ENCODE data around the gene ELOVL7.
"Not testable (repeated sequence)": the region's sequence is repeated elsewhere in the genome, so short reads cannot be mapped to it uniquely, and the experiment has no call there.

ELOVL7 gene

GRCh38 chr5:60724126-60724525 is 119.9 kb downstream of the ELOVL7 start:
- DNase-seq (ENCODE audit: extremely low read depth, low read depth), result no peak
- no peak overlapping the region for H3K4me3 ChIP-seq (replicated peaks; ENCODE audit: low read depth, low read length)
- no peak for TF ChIP-seq CTCF (IDR thresholded peaks at IDR 0.05; ENCODE audit: low read depth, low read length, missing control alignments)

GRCh38 chr5:60722416-60722815 is 121.7 kb downstream of the ELOVL7 start:
- H3K4me3 ChIP-seq (replicated peaks; ENCODE audit: low read depth, low read length), result no peak overlapping the region
- TF ChIP-seq CTCF (IDR thresholded peaks at IDR 0.05; ENCODE audit: low read depth, low read length, missing control alignments), result no peak
- DNase-seq (ENCODE audit: extremely low read depth, low read depth), result no peak

GRCh38 chr5:60719329-60719728 is 124.7 kb downstream of the ELOVL7 start:
- no peak for DNase-seq (ENCODE audit: extremely low read depth, low read depth)

GRCh38 chr5:60718166-60718892 is 125.7 kb downstream of the ELOVL7 start:
- TF ChIP-seq CTCF (IDR thresholded peaks at IDR 0.05; ENCODE audit: low read depth, low read length, missing control alignments), result no peak
- H3K4me3 ChIP-seq (replicated peaks; ENCODE audit: low read depth, low read length), result no peak overlapping the region
- no peak for DNase-seq (ENCODE audit: extremely low read depth, low read depth)

More at GRCh38 chr5:60719329-60719728, 124.7 kb downstream of the ELOVL7 start:
- no peak for TF ChIP-seq CTCF (IDR thresholded peaks at IDR 0.05; ENCODE audit: low read depth, low read length, missing control alignments)
- no peak overlapping the region for H3K4me3 ChIP-seq (replicated peaks; ENCODE audit: low read depth, low read length)

GRCh38 chr5:60715201-60715928 is 128.7 kb downstream of the ELOVL7 start:
- not testable (repeated sequence) for DNase-seq (ENCODE audit: extremely low read depth, low read depth); H3K4me3 ChIP-seq (replicated peaks; ENCODE audit: low read depth, low read length)

GRCh38 chr5:60712950-60713349 is 131.1 kb downstream of the ELOVL7 start:
- no peak for DNase-seq (ENCODE audit: extremely low read depth, low read depth)
- no peak overlapping the region for H3K4me3 ChIP-seq (replicated peaks; ENCODE audit: low read depth, low read length)
- no peak for TF ChIP-seq CTCF (IDR thresholded peaks at IDR 0.05; ENCODE audit: low read depth, low read length, missing control alignments)

GRCh38 chr5:60711892-60712291 is 132.2 kb downstream of the ELOVL7 start:
- DNase-seq (ENCODE audit: extremely low read depth, low read depth); H3K4me3 ChIP-seq (replicated peaks; ENCODE audit: low read depth, low read length): not testable (repeated sequence)
